Fibroblast of the aortic adventitia (primary cell): ENCODE data around the gene SLC7A8. TPM values are rescaled to one million over a fixed set of nuclear protein-coding genes. Genes with fewer than 3 reads are reported as not detected.

Experiments
- DNase-seq: peaks from one replicate; pipeline ENCODE4 v3.0.0-alpha.2; 2010; ENCODE audit warnings: low read depth
- H3K4me3 ChIP-seq: 2 replicates; pipeline ENCODE4 v1.5.1; 2011; ENCODE audit warnings: low read depth, mild to moderate bottlenecking, control low read depth, low read length, moderate library complexity
- CTCF ChIP-seq: IDR thresholded peaks from 2 replicates; pipeline ENCODE4 v1.5.1; 2011; ENCODE audit warnings: mild to moderate bottlenecking, low read length, control low read depth, inconsistent platforms; ENCODE audit not compliant: insufficient read depth
- total RNA-seq: library from RNA; depleted of rRNA; stranded (reverse); fragments of >200 nt; gene quantifications from 2 replicates; pipeline ENCODE4 v1.2.3, GENCODE V29; 2012; ENCODE audit warnings: low replicate concordance

The SLC7A8 gene
- total RNA-seq, 1 donor = 11.7 TPM

- DNase-seq = no peak
- TF ChIP-seq CTCF = no peak
- H3K4me3 ChIP-seq = no peak overlapping the region
Measured at GRCh38 chr14:23127861-23128260, 55.6 kb downstream of the SLC7A8 start.

GRCh38 chr14:23126548-23127278, 56.7 kb downstream of the SLC7A8 start:
- no peak for TF ChIP-seq CTCF
- no peak for DNase-seq
- no peak overlapping the region for H3K4me3 ChIP-seq

- H3K4me3 ChIP-seq = no peak overlapping the region
Measured at GRCh38 chr14:23125933-23126524, 57.4 kb downstream of the SLC7A8 start.

GRCh38 chr14:23125011-23125410, 58.4 kb downstream of the SLC7A8 start:
- H3K4me3 ChIP-seq = no peak overlapping the region
- TF ChIP-seq CTCF = no peak
- DNase-seq = no peak

More at GRCh38 chr14:23125933-23126524, 57.4 kb downstream of the SLC7A8 start:
- no peak for TF ChIP-seq CTCF
- DNase-seq = no peak

GRCh38 chr14:23124337-23124954, 59.0 kb downstream of the SLC7A8 start:
- no peak for DNase-seq
- H3K4me3 ChIP-seq = no peak overlapping the region
- TF ChIP-seq CTCF = no peak

- DNase-seq = no peak
- no peak for TF ChIP-seq CTCF
- no peak overlapping the region for H3K4me3 ChIP-seq
Measured at GRCh38 chr14:23123419-23123818, 60.0 kb downstream of the SLC7A8 start.
